Fibroblast of upper back skin (primary cell): Measurements from ENCODE around the gene CAMK2D.

ENCODE experiments used
- DNase-seq: peaks from one replicate; pipeline ENCODE4 v3.0.0-alpha.2; 2013

CAMK2D gene

GRCh38 chr4:113762186-113763028 is 869 bp upstream of the CAMK2D start:
- DNase-seq = peak; percentile 100

GRCh38 chr4:113760795-113761619 is 531 bp downstream of the CAMK2D start:
- DNase-seq = peak; percentile 60

GRCh38 chr4:113760094-113760794 is 1.3 kb downstream of the CAMK2D start:
- peak; percentile 43 for DNase-seq

GRCh38 chr4:113759696-113760093 is 1.8 kb downstream of the CAMK2D start:
- DNase-seq = no peak

- peak; percentile 91 for DNase-seq
Observed at GRCh38 chr4:113758372-113758771, 3.2 kb downstream of the CAMK2D start.

- no peak for DNase-seq
Observed at GRCh38 chr4:113757486-113757885, 4.1 kb downstream of the CAMK2D start.

GRCh38 chr4:113756005-113756410 is 5.5 kb downstream of the CAMK2D start:
- DNase-seq = peak; percentile 93

- DNase-seq = no peak
Observed at GRCh38 chr4:113750734-113751133, 10.8 kb downstream of the CAMK2D start.

- no peak for DNase-seq
Observed at GRCh38 chr4:113750296-113750695, 11.2 kb downstream of the CAMK2D start.

GRCh38 chr4:113749178-113749577 is 12.4 kb downstream of the CAMK2D start:
- DNase-seq = no peak

- no peak for DNase-seq
Observed at GRCh38 chr4:113747949-113748348, 13.6 kb downstream of the CAMK2D start.

- no peak for DNase-seq
Observed at GRCh38 chr4:113745711-113746110, 15.8 kb downstream of the CAMK2D start.

- DNase-seq = no peak
Observed at GRCh38 chr4:113744667-113745240, 16.8 kb downstream of the CAMK2D start.

GRCh38 chr4:113743690-113744089 is 17.8 kb downstream of the CAMK2D start:
- DNase-seq = no peak

- no peak for DNase-seq
Observed at GRCh38 chr4:113742643-113743042, 18.9 kb downstream of the CAMK2D start.

- no peak for DNase-seq
Observed at GRCh38 chr4:113741956-113742355, 19.6 kb downstream of the CAMK2D start.

- DNase-seq = no peak
Observed at GRCh38 chr4:113740857-113741379, 20.6 kb downstream of the CAMK2D start.

- DNase-seq = no peak
Observed at GRCh38 chr4:113739197-113739596, 22.3 kb downstream of the CAMK2D start.

- peak; percentile 77 for DNase-seq
Observed at GRCh38 chr4:113738251-113738650, 23.3 kb downstream of the CAMK2D start.

GRCh38 chr4:113733685-113734084 is 27.9 kb downstream of the CAMK2D start:
- DNase-seq = no peak

- no peak for DNase-seq
Observed at GRCh38 chr4:113732967-113733527, 28.5 kb downstream of the CAMK2D start.

GRCh38 chr4:113730467-113731216 is 30.9 kb downstream of the CAMK2D start:
- DNase-seq = no peak
